ENCODE data around the gene CELF4.

GRCh38 chr18:37395631-37396030, 170.0 kb downstream of the CELF4 start:
- TF ChIP-seq CTCF (IDR thresholded peaks at IDR 0.05): no peak
- TF ChIP-seq POLR2AphosphoS5 (IDR thresholded peaks at IDR 0.05): no peak
- TF ChIP-seq POLR2A (IDR thresholded peaks at IDR 0.05): no peak
- TF ChIP-seq EP300 (IDR thresholded peaks at IDR 0.05): no peak

Data from upper lobe of left lung (tissue), 4 donors.